IMR-90 (cell line): ENCODE results near the gene CDC42BPA. TPM values are rescaled to one million over a fixed set of nuclear protein-coding genes. Genes with fewer than 3 reads are reported as not detected.

ENCODE experiments used
- ATAC-seq: fragments of 200-7000 bp; cut with Tn5 transposase; 2 replicates; pipeline ENCODE4 v1.9.1; 2020; ENCODE audit warnings: low read depth, mild to moderate bottlenecking, moderate library complexity
- BruUV-seq: library from RNA; stranded (reverse); fragments of 400-500 nt; replicated peaks from 2 replicates; lab custom pipeline; 2021; lab: Mats Ljungman, UMichigan
- CTCF ChIA-PET: fragments of 300-600 bp; formaldehyde crosslinking; extraction: SDS; loops from one replicate; lab custom pipeline; 2021; ENCODE audit warnings: antibody characterized with exemption; lab: Yijun Ruan, JAX
- POLR2A ChIA-PET: fragments of 300-600 bp; sonication (Branson Sonifier 250); formaldehyde crosslinking; loops from one replicate; lab custom pipeline; 2022; ENCODE audit warnings: antibody characterized with exemption; ENCODE audit not compliant: unreplicated experiment; lab: Charles Lee
- DNase-seq: peaks from one replicate; pipeline ENCODE4 v3.0.0; 2013
- H2AFZ ChIP-seq: replicated peaks from 2 replicates; pipeline ENCODE3; 2013; ENCODE audit warnings: low read length, mild to moderate bottlenecking; ENCODE audit not compliant: poor library complexity
- H2AK5ac ChIP-seq: 2 replicates; pipeline ENCODE4 v1.6.1; 2013; ENCODE audit warnings: low read depth, low read length, inconsistent platforms
- H2AK9ac ChIP-seq: replicated peaks from 2 replicates; pipeline ENCODE3; 2013; ENCODE audit warnings: mild to moderate bottlenecking, low read depth, low read length, moderate library complexity; ENCODE audit not compliant: poor library complexity
- H2BK120ac ChIP-seq: 2 replicates; pipeline ENCODE4 v1.6.1; 2013; ENCODE audit warnings: low read depth, low read length, inconsistent platforms
- H2BK15ac ChIP-seq: 3 replicates; pipeline ENCODE4 v1.6.1; 2013; ENCODE audit warnings: low read depth, low read length, inconsistent platforms
- H2BK20ac ChIP-seq: 2 replicates; pipeline ENCODE4 v1.6.1; 2013; ENCODE audit warnings: low read depth, mild to moderate bottlenecking, inconsistent platforms, low read length, moderate library complexity
- H2BK5ac ChIP-seq: 2 replicates; pipeline ENCODE4 v1.6.1; 2013; ENCODE audit warnings: mild to moderate bottlenecking, low read depth, low read length, inconsistent platforms; ENCODE audit not compliant: poor library complexity, severe bottlenecking
- H3K14ac ChIP-seq: replicated peaks from 2 replicates; pipeline ENCODE4 v1.6.1; 2013; ENCODE audit warnings: low read depth, low read length, inconsistent platforms
- H3K18ac ChIP-seq: 2 replicates; pipeline ENCODE4 v1.6.1; 2013; ENCODE audit warnings: low read depth, low read length, control low read depth
- H3K23ac ChIP-seq: 2 replicates; pipeline ENCODE4 v1.6.1; 2013; ENCODE audit warnings: low read depth, low read length, inconsistent platforms
- H3K27ac ChIP-seq: 2 replicates; pipeline ENCODE4 v1.5.1; 2013; ENCODE audit warnings: mild to moderate bottlenecking, control low read depth, low read length; ENCODE audit not compliant: insufficient read depth
- H3K27me3 ChIP-seq: 2 replicates; pipeline ENCODE4 v1.6.1; 2013; ENCODE audit warnings: low read length; ENCODE audit not compliant: control insufficient read depth, insufficient read depth
- H3K36me3 ChIP-seq: 2 replicates; pipeline ENCODE4 v1.6.1; 2013; ENCODE audit warnings: low read length, mixed read lengths; ENCODE audit not compliant: control insufficient read depth, insufficient read depth
- H3K4ac ChIP-seq: 2 replicates; pipeline ENCODE4 v1.6.1; 2013; ENCODE audit warnings: low read depth, low read length, inconsistent platforms
- H3K4me1 ChIP-seq: 2 replicates; pipeline ENCODE4 v1.6.1; 2013; ENCODE audit warnings: low read length, mixed read lengths; ENCODE audit not compliant: control insufficient read depth, insufficient read depth
- H3K4me2 ChIP-seq: 2 replicates; pipeline ENCODE4 v1.6.1; 2013; ENCODE audit warnings: low read depth, mild to moderate bottlenecking, control low read depth, low read length, moderate library complexity
- H3K4me3 ChIP-seq: 2 replicates; pipeline ENCODE4 v1.5.1; 2013; ENCODE audit warnings: low read depth, mild to moderate bottlenecking, control low read depth, low read length, moderate library complexity; ENCODE audit not compliant: insufficient read depth
- H3K56ac ChIP-seq: 2 replicates; pipeline ENCODE4 v1.6.1; 2013; ENCODE audit warnings: low read length, inconsistent platforms; ENCODE audit not compliant: insufficient read depth; ENCODE audit errors: extremely low read depth
- H3K79me1 ChIP-seq, 2 experiments: 2 replicates each; pipeline ENCODE4 v1.6.1; 2013; ENCODE audit warnings: low read length in 2 of 2, inconsistent platforms in 1 of 2, low read depth in 1 of 2
- H3K9ac ChIP-seq: 2 replicates; pipeline ENCODE4 v1.6.1; 2013; ENCODE audit warnings: low read depth, low read length, control low read depth
- H3K9me1 ChIP-seq: 2 replicates; pipeline ENCODE4 v1.6.1; 2013; ENCODE audit warnings: low read length, inconsistent platforms; ENCODE audit not compliant: insufficient read depth
- H3K9me3 ChIP-seq: 2 replicates; pipeline ENCODE4 v1.6.1; 2013; ENCODE audit warnings: low read length; ENCODE audit not compliant: control insufficient read depth, insufficient read depth
- H4K20me1 ChIP-seq: 2 replicates; pipeline ENCODE4 v1.6.1; 2013; ENCODE audit warnings: low read length, inconsistent platforms; ENCODE audit not compliant: insufficient read depth
- H4K5ac ChIP-seq: 2 replicates; pipeline ENCODE4 v1.6.1; 2013; ENCODE audit warnings: mild to moderate bottlenecking, low read depth, low read length, control low read depth
- H4K8ac ChIP-seq, 2 experiments: 2 replicates each; pipeline ENCODE4 v1.6.1; 2013; ENCODE audit warnings: low read depth in 2 of 2, low read length in 2 of 2, control low read depth in 1 of 2, inconsistent platforms in 1 of 2
- H4K91ac ChIP-seq: 2 replicates; pipeline ENCODE4 v1.6.1; 2013; ENCODE audit warnings: low read depth, low read length, inconsistent platforms; ENCODE audit not compliant: insufficient read depth
- BHLHE40 ChIP-seq: fragments of 150-350 bp; IDR thresholded peaks from 2 replicates; pipeline ENCODE4 v1.6.1; 2016; ENCODE audit warnings: mild to moderate bottlenecking, low read depth, low read length
- CTCF ChIP-seq: conservative IDR thresholded peaks from 2 replicates; pipeline ENCODE4 v1.5.1; 2012; ENCODE audit warnings: mild to moderate bottlenecking, low read depth, low read length, improper control_type of control experiment
- FOS ChIP-seq: fragments of 150-350 bp; IDR thresholded peaks from 2 replicates; pipeline ENCODE4 v1.6.1; 2016; ENCODE audit warnings: low read depth, low read length
- MAZ ChIP-seq: IDR thresholded peaks from 2 replicates; pipeline ENCODE4 v1.6.1; 2012; ENCODE audit warnings: low read depth, mild to moderate bottlenecking, low read length, improper control_type of control experiment, moderate library complexity, borderline replicate concordance
- MXI1 ChIP-seq: IDR thresholded peaks from 2 replicates; pipeline ENCODE4 v1.6.1; 2012; ENCODE audit warnings: low read depth, mild to moderate bottlenecking, low read length, moderate library complexity, borderline replicate concordance
- POLR2A ChIP-seq: IDR thresholded peaks from 2 replicates; pipeline ENCODE4 v1.6.1; 2012; ENCODE audit warnings: mild to moderate bottlenecking, low read depth, low read length
- RCOR1 ChIP-seq: IDR thresholded peaks from 2 replicates; pipeline ENCODE4 v1.6.1; 2012; ENCODE audit warnings: mild to moderate bottlenecking, low read length, improper control_type of control experiment; ENCODE audit not compliant: insufficient replicate concordance
- USF2 ChIP-seq: fragments of 150-350 bp; IDR thresholded peaks from 2 replicates; pipeline ENCODE4 v1.6.1; 2017; ENCODE audit warnings: mild to moderate bottlenecking, antibody characterized with exemption, low read length, low read depth
- WGBS, 2 experiments: methylation state at CpG; one replicate each; pipeline versions ENCODE4 v1.1.5 to v1.1.7; 2013; ENCODE audit warnings: missing lambda C conversion rate in 2 of 2; ENCODE audit not compliant: insufficient read length in 1 of 2; ENCODE audit errors: extremely low coverage in 2 of 2; 5-methylcytosine and 5-hydroxymethylcytosine counted together
- dilution Hi-C: fragments of 300-500 bp; cut with HindIII; formaldehyde crosslinking; loops from one replicate; pipeline ENCODE4 v1.14.3; 2018; ENCODE audit warnings: low sequenced_read_pairs; ENCODE audit not compliant: unreplicated experiment
- in situ Hi-C: fragments of 300-500 bp; cut with MboI; formaldehyde crosslinking; loops from 3 replicates; pipeline ENCODE4 v1.14.3; 2019; ENCODE audit warnings: low sequenced_read_pairs, inconsistent platforms, mixed read lengths
- intact Hi-C: fragments of 100-400 bp; cut with micrococcal nuclease; formaldehyde crosslinking; loops from 2 replicates; pipeline ENCODE4 v1.10.0; 2022
- polyA plus RNA-seq, 3 experiments: library from polyadenylated mRNA; depleted of rRNA; stranded (reverse); fragments of >200 nt; gene quantifications; 2 replicates each; pipeline ENCODE4 v1.2.3, GENCODE V29; 2012; ENCODE audit warnings: low replicate concordance in 1 of 3
- total RNA-seq: library from RNA; depleted of rRNA; stranded (reverse); fragments of >200 nt; gene quantifications from 2 replicates; pipeline ENCODE4 v1.2.3, GENCODE V29; 2012

The CDC42BPA gene
- total and polyA plus RNA-seq, 2 of the 4 experiments (the other 2 are of a cell fraction) = 9.4 to 27.8 TPM

GRCh38 chr1:226940029-226940805 is 378.1 kb downstream of the CDC42BPA start, which contains the start of gene COQ8A:
Gene COQ8A (plus strand): TSS chr1:226940294. CDS start chr1:226961386, 21,092 bp downstream.
- Histone ChIP-seq H2BK120ac (peak within 1 kb of the TSS; percentile 65), H4K5ac (peak within 1 kb of the TSS; percentile 81)
- DNase-seq = peak; percentile 99

More at GRCh38 chr1:226940029-226940805, 378.1 kb downstream of the CDC42BPA start, which contains the start of gene COQ8A:
- CTCF ChIA-PET = interaction anchor here (0.6 kb wide), 1 partner anchor 93 kb away, joined by 3 read pairs; no protein-coding TSS in a partner anchor
- Histone ChIP-seq H3K9me3 (no peaks in the 10 kb centered on the region), H3K4me3 (peak within 1 kb of the TSS; percentile 57), H3K9me1 (peaks cover 8% of the 10 kb centered on the region; the same call in 1 of the 2 replicates), H2AK5ac (0 out of 2 replicates have a peak within 1 kb of the TSS, but pooled peaks have one; percentile 24), H3K9ac (peak within 1 kb of the TSS; percentile 74), H4K91ac (peak within 1 kb of the TSS; percentile 76), H2BK15ac (peak within 1 kb of the TSS; percentile 37; the same call in 1 of the 3 replicates), H3K27ac (peak within 1 kb of the TSS; percentile 85), H2AK9ac (peak within 1 kb of the TSS; percentile 96), H3K79me1 (no peaks in the 10 kb centered on the region; a peak in 1 of 4 replicates), H3K4me1 (peaks cover 3% of the 10 kb centered on the region), H3K23ac (peak within 1 kb of the TSS; percentile 94), H4K20me1 (no peaks in the 10 kb centered on the region), H3K27me3 (no peaks in the 10 kb centered on the region), H3K18ac (peak within 1 kb of the TSS; percentile 62), H2BK5ac (peak within 1 kb of the TSS; percentile 84), H2AFZ (peak within 1 kb of the TSS; percentile 100), H3K14ac (peak within 1 kb of the TSS; percentile 73), H4K8ac (peak within 1 kb of the TSS; percentile 91 to 92), H3K36me3 (no peaks in the 10 kb centered on the region), H3K4ac (peak within 1 kb of the TSS; percentile 98), H3K4me2 (peak within 1 kb of the TSS; percentile 86), H2BK20ac (no peak within 1 kb of the TSS), H3K56ac (peak within 1 kb of the TSS; percentile 77)
- ATAC-seq = peak; percentile 97
- dilution Hi-C loops (no loop called here), intact Hi-C loops (no loop called here), in situ Hi-C loops (no loop called here)
- 1% methylated on average over 34 of the region's 73 CpGs; no CpG with 5 or more reads in 1 of the 2 experiments for WGBS, 2 experiments
- POLR2A ChIA-PET = no interaction called here
- TF ChIP-seq CTCF (no peak), USF2 (peak; percentile 77), BHLHE40 (peak; percentile 99), POLR2A (no peak), MXI1 (peak; percentile 63), FOS (peak; percentile 75), MAZ (peak; percentile 85; the same call in 1 of the 2 replicates), RCOR1 (peak; percentile 10)
- BruUV-seq = no TSS peak
